GM23248 (cell line): ENCODE results near the gene SND1.
"Not testable (repeated sequence)": the region's sequence is repeated elsewhere in the genome, so short reads cannot be mapped to it uniquely, and the experiment has no call there.

Experiments used
- EZH2 ChIP-seq: fragments of 200-600 bp; sonication (generic); IDR thresholded peaks from 2 replicates; pipeline ENCODE4 v1.6.1; 2018; ENCODE audit warnings: antibody characterized with exemption, mild to moderate bottlenecking; ENCODE audit not compliant: insufficient read depth, poor library complexity, severe bottlenecking
- EZH2phosphoT487 ChIP-seq: fragments of 200-600 bp; sonication (generic); IDR thresholded peaks from 2 replicates; pipeline ENCODE4 v1.6.1; 2018; ENCODE audit warnings: antibody characterized with exemption, moderate library complexity, mild to moderate bottlenecking, low read depth; ENCODE audit not compliant: insufficient read depth

DNA sequence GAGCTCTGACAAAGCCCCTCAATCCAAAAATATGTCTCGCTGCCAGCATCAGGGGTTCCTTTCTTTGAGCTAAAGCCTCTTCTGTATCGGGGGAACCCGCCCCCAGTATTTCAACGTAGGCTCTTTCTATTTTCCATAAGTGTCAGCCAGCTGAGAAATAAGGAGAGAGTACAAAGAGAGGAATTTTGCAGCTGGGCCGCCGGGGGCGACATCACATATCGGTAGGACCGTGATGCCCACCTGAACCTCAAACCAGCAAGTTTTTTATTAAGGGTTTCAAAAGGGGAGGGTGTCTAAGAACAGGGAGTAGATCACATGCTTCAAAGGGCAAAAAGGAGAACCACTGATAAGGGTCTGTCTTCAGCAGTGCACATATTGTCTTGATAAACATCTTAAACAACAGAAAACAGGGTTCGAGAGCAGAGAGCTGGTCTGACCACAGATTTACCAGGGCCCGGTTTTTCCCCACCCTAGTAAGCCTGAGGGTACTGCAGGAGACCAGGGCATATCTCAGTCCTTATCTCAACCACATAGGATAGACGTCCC is 457.5 kb downstream of the SND1 start:
- TF ChIP-seq EZH2, EZH2phosphoT487: not testable (repeated sequence)
